NCI-H748 (cell line): ENCODE results near the gene DNAH5.
"Not testable (repeated sequence)": the region's sequence is repeated elsewhere in the genome, so short reads cannot be mapped to it uniquely, and the experiment has no call there.

Experiments
- DNase-seq: peaks from one replicate; lab custom pipeline; 2025; ENCODE audit not compliant: unreplicated experiment; lab: John Stamatoyannopoulos, UW

DNAH5 gene

GRCh38 chr5:13859270-13860065 is 85.0 kb downstream of the DNAH5 start:
- DNase-seq = peak; percentile 84

DNA sequence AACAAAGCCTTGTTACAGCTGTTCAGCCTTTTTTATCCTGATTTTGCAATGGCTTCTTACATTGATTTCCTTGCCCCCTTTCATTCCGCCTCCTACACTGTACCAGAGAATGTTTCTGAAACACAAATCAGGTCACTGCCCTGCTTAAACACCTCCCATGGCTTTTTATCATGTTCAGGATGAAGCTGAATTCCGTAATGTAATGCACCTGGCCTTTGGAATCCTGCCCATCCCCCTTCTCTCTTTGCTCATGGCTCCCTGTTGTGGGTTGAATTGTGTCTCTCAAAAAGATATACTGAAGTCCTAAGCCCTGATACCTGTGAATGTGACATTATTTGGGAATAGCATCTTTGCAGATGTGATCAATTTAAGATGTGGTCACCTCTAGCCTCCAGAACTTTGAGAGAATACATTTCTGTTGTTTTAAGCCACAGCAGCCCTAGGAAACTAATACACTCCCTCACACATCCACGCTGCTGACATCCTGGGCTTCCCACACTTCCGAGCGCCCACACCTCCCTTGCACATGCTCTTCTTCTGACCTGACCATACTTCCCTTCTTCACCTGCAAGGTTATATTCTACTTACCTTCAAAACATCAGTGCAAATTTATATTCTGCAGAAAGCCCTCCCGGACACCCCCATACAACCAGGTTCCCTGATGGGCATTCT is 101.2 kb downstream of the DNAH5 start:
- peak; percentile 100 for DNase-seq

DNA sequence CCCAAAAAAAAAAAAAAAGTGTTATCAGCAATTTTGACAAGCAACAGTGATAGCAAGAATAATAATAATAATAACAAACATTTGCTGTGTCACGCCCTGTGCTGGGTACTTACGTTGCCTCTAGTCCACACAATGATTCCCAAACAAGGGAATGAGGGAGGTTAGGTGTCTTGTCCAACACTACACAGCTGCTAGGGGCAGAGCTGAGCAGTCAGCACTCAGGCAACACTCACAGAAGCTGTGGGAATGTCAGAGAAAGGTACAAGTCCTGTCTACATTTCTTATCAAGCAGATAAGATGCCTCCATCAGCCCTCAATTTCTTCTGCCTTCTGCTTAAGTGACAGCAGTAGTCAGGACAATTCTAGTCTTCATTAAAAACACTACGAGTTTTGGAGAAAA is 111.0 kb downstream of the DNAH5 start:
- DNase-seq = no peak

GRCh38 chr5:13831351-13831750 is 113.1 kb downstream of the DNAH5 start:
- DNase-seq = peak; percentile 63

DNA sequence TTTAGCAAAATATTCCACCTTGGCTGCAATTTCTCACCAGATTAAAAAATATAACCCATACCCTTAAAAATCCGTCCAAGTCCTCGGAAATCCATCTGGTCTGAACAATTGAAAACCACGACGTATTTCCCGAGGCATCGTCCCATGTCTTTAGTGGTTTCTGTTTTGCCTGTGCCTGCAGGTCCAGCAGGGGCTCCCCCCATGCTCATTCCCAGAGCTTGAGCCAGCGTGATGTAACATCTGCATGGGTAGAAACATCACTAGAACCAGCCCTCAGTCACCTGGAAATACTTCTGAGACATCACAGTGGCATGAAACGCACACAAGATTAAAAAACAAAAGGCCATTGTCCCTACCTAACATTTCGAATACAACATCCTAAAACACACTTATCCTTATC is 114.0 kb downstream of the DNAH5 start:
- no peak for DNase-seq

DNA sequence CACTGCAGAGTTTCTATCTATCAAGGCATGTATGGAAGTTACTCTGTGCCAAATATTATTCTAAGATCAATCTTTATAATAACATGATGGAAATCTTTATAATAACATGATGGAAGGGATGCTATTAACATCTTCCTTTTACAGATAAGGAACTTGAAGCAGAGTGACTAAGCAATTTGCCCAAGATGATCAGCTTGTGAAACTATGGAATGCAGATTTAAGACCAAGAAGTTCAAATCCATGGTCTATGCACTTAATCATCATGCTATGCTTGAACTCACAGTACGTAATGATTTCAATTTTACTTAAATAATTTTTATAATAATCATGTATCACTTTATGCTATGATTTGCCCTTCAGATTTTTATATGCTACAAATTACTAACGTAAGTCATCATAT is 123.1 kb downstream of the DNAH5 start:
- no peak for DNase-seq

GRCh38 chr5:13816126-13816525 is 128.4 kb downstream of the DNAH5 start:
- DNase-seq = no peak

DNA sequence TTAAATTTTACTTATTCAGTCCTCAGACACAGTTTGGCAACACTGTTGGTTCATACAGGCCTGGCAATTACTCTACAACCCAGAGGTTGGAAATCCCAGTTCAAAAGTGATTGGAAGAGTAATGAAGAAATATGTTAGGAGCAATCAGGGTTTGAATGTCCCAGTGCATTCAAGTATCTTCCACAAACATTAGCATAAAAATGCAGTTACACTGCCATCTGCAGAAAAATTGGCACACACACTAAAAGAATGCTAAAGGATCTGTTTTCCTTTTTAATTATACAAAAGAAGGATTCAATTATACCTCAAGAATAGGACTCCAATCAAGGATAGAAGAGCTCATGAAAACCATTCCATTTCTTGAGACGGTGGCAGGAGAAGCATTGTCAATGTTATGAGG is 130.2 kb downstream of the DNAH5 start:
- no peak for DNase-seq

- peak; percentile 95 for DNase-seq
Measured at GRCh38 chr5:13809921-13810320, 134.6 kb downstream of the DNAH5 start.

- no peak for DNase-seq
Measured at GRCh38 chr5:13804336-13804735, 140.2 kb downstream of the DNAH5 start.

- DNase-seq = not testable (repeated sequence)
Measured at GRCh38 chr5:13798569-13798968, 145.9 kb downstream of the DNAH5 start.

DNA sequence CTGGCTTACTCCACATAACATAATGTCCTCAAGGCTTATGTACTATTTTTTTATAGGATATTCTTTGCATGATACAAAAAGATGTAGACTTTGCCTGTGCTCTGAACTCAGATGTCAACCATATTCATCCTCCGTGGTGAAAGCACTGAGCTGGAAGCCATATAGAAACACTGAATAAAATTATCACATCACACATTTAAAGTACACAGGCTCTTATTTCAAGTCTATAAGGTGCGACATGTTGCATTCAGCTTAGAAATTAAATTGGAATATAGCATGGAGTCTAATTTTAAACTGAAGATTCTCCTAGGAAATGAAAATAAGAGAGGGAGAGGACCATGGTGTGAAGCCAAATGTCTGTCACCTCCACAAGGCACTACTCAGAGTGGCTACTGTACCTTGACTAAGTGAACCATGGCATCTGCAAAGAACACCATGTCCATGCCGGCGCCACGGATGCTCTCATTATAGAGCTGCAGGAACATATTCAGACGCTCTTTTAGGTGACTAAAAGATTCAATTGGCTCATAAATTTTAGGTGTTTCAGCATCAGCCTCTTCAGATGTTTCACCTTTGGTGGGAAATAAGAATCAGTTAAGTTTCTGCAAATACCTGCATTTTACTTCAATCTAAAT is 158.6 kb downstream of the DNAH5 start:
- DNase-seq = no peak

- DNase-seq = no peak
Measured at GRCh38 chr5:13783726-13784125, 160.8 kb downstream of the DNAH5 start.

- DNase-seq = no peak
Measured at GRCh38 chr5:13780081-13780480, 164.4 kb downstream of the DNAH5 start.

- DNase-seq = no peak
Measured at GRCh38 chr5:13773649-13774048, 170.8 kb downstream of the DNAH5 start.

DNA sequence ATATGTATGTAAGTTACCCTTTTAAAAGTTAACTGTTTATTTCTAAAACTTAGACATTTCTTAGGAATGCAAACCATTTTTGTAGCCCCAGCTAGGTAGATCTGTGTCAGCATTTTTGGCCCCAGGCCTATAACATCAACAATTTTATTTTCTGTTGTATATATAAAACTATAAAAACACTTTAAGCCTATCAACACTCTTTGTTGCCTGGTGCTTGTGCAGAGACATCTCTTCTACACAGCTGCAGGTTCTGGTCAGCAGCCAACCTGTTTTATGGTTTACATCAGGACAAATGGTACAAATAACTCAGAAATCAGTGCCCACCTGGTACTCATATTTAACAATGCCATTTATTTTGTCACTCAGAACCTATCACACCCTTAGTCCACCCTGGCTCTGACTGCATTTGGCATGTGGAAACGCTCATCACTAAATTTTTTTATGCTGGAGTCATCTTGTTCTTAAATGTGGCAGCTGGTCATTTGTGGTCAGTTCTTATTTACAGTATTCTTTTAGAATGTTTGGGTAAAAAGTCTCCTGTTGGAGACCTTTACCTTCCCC is 173.4 kb downstream of the DNAH5 start:
- no peak for DNase-seq

DNA sequence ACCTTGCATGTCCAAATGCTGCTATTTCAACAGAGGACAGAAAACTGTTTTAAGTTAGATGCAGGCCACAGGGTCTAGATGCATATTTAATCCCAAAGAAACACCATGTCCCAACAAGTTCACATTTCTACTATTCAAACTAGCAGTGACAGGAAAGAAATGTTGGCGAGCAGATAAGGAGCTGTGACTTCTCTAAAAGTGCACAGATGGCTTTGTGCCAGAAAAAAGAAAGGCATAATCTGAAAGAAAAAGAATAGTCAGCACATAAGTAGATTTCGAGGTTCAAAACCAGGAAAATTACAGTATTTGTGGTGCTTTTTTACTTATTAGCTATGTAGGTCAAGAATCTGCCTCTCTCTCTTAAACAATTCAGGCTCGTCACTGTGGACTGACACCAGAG is 178.3 kb downstream of the DNAH5 start:
- DNase-seq = no peak

DNA sequence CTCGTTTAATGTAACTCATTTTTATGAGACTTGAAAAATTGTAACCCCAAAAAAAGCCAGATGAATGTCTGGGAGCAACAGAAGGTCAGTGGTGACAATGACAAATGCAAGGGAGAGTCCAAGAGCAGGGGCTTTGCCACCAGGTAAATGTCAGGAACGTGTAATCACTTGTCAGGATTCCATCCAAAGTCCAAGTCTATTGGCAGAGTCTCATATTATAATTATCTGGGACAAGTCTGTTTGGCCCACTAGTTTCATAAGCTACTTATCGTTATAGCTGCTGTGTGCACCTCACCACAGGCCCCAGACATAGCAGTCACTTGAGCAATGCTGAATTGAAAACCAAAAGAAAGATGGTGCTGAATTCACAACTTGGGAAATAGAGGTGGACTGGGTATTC is 180.8 kb downstream of the DNAH5 start:
- DNase-seq = no peak

DNA sequence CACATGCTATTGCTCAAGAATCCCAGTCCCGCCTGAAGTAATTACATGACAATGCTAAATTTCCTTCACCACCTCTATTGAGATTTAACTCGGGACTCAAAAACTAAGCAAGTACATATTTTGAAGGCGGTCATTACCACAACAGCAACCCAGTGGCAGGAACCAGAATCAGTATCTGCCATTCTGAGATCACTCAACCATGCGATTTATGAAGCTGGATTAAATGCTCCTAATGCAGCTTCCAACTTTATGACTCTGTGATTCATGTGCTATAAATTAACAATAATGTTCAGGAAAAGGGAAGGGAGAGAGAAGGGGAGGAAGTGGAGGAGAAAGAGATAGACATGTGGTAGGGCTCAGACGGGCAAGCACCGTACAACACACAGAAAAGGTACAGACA is 194.7 kb downstream of the DNAH5 start:
- no peak for DNase-seq

GRCh38 chr5:13746026-13746425 is 198.5 kb downstream of the DNAH5 start:
- no peak for DNase-seq

GRCh38 chr5:13745508-13745907 is 199.0 kb downstream of the DNAH5 start:
- no peak for DNase-seq

GRCh38 chr5:13740471-13740870 is 204.0 kb downstream of the DNAH5 start:
- DNase-seq = no peak
